NCI-H345 treated with DMSO at 0.1 percent for 48 hours (cell line): ENCODE results near the gene RRBP1.

Experiments
- DNase-seq: peaks from one replicate; lab custom pipeline; 2025; ENCODE audit not compliant: unreplicated experiment; lab: John Stamatoyannopoulos, UW

Gene RRBP1

DNA sequence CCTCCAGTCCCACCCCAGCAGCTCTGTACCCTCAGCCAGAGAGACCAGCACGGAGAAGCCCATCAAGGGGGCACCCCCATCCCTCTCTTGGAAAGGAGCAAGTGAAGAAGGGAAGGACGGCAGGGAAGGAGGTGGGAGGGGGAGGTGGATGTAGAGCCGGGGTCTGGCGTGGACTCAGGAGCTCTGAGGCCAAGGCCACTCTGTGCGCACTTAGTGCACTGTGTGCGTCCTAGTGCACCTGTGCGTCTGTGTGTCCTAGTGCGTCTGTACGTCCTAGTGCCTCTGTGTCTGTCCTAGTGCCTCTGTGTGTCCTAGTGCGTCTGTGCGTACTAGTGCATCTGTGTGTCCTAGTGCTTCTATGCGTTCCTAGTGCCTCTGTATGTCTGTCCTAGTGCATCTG is 58.0 kb downstream of the RRBP1 start:
- DNase-seq = no peak

DNA sequence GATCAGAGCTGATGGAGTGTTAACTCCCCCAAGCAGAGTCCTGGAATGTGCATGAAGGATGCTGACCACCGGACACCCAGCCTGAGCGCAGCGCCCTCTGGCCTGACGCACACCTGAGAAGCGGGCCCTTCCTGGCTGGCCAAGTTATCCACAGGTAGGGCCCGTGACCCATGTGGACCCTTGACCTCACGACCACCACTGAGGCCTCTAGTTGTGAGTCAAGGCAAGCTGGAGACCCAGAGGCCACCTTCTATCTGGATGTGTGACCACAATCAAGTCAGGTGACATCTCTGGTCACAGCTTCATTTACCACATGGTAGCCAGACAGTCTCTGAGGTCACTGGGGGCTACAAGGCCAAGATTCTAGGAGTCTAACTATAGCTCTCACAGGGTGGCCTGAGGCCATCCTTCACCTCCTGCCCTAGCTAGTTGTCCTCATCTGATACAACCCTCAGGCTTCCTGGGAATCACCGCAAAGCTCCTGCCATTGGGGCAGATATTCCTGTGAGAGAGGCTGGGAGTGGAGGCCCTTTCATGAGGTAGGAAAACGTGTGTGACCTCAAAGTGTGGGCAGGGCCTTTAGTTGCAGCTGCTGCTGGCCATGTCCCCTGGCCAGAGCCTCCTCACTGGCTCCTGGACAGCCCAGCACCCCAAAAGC is 59.1 kb downstream of the RRBP1 start:
- DNase-seq = no peak

DNA sequence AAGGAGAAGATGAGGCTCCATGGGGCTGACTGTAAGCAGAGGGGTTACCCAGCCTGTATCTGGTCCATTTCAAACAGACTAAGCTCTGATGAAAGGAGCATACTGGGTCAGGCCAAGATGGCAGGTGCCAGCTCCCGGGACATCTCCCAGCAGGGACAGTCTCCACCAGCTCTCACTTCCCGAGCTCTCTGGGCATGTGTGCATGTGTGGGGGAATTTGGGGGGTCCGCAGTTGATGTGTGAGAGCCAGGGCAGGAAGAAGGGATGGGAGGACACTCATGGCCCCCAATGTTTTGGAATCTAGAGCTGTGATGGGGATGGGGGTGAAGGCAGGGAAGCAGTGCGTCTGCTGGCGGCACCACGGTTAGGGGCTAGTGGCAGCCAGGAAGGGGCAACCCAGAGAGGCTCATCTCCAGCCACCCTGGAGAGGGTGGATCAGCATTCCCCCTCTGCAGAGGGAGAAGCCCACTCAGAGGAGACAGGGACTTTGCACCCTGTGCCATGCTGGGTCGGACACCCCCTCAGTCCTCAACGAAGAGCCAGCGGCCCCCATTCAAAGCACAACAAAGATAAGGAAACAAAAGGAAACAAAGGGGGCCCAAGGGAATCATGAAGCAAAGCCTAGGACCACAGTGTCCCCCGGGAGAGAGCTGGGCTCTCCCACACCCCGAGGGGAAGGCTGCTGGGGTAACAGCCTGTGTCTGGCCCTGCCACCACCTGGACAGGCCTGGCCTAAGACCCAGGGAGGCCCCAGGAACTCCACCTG is 59.8 kb downstream of the RRBP1 start:
- DNase-seq = no peak

DNA sequence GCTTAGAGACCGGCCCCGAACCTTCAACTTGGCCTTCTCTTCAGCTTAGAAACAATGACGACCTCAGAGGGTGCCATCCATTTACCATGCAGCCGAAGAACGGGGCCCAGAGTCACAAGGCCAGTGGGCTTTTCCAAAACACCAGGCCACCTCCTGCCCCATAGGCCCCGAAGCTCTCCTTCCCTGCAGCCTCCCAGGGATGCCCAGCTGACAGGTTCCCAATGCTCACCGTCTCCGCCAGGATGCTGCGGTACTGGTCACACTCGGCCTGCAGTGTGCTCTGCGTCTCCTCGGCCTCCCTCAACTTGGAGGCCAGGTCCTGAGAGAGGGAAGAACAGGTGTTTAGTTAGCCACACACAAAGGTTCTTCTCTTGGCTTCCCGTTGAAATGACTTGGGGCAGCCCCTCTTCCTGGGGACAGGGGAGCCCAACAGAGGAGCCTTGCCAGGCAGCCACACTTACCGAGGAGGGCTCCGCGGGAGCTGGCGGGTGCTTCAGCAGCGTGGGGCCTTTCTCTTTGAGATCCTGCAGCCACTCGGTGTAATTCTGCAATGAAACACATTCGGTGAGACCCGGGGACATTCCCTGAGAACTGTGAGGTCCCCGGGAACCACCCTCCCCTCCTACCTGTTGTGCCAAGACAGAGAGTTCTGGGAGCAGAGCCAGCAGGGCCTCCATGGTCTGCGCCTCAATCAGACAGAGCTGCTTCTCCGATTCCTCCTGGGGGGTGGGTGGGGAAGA is 60.6 kb downstream of the RRBP1 start:
- DNase-seq = no peak

DNA sequence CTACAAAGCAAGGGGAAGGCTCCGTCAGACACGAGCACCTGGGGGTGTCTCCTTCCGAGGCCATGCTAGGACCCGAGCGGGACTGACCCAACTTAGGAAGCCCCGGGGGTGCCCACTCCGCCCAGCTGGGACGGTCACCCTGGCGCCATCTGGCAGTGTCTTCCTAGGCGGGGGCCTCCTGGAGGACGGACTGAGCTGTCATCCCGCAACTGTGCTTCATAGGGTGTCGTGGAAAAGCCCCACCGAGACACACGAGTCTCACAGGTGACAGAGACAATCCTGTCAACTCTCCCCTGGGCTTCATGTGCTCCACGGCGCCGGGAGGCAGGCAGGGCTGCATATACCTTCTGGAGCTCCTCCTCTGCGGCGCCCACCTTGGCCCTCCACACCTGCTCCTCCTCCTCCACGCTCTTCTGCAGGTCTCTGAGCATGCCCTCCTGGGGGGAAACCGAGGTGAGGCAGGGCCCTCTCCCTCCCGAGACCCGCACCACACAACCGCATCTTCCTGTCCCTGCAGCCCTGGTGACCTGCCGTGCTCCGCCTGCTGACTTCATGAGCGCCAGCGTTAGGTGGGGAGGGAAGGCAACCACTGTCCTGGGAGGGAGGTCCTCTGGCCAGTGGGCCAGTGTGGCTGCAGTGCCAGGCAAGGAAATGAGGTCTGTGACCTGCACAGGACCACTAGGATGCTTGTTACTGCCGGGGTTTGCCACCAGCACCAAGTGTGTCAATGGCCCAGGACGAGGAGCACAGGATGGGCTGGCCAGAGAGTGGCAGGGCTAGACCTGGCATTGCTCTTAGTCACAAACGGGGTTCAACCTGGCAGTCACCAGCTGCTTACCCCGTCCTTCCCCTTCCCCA is 61.4 kb downstream of the RRBP1 start:
- DNase-seq = no peak

DNA sequence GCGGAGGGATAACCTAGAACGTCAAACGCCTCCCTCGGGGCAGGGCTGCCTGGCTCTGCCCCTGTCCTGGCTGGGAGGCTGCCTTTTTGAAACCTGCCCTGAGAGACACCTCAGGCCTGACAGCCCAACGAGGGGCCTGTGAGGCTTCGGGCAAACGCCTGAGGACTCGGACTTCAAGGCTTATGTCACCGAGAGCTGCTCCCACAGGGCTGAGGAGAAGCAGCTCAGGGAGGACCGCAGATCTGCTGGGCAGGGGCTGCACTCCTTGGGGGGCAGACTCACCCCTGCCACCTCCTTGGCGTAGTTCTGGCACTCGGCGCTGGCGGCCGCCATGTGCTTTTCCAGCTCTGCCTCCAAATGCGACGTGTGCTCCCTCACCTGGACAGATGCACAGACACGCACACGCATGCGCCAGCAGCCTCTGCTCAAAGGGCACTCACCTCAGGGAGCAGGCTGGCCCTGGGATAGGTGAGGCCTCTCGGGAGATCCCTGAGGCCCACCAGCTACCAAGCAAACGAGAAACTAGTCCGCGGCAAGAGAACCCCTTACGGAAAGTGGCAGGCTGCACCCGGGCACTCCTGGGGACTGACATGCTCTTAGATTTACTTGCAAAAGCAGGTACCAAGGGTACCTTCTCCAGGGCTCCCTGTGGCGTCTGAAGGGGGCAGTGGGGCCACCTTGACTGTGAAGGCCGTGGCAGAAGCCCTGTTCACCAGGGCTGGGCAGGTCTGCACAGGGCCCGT is 62.5 kb downstream of the RRBP1 start:
- DNase-seq = no peak

DNA sequence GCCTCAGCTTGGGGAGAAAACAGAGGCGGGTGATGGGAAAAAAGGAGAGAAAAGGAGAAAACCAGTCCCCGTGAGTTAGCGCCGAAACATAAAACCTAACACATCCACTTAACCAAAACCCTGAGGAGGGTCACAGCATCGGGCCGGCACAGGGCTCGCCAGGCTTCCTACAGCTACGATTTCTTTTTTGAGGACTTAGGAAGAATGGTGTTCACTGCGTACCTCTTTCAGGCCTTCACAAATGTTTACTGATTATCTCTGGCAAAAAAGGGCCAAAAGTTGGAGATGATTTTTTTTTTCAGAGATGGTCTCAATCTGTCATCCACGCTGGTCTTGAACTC is 63.4 kb downstream of the RRBP1 start:
- no peak for DNase-seq

DNA sequence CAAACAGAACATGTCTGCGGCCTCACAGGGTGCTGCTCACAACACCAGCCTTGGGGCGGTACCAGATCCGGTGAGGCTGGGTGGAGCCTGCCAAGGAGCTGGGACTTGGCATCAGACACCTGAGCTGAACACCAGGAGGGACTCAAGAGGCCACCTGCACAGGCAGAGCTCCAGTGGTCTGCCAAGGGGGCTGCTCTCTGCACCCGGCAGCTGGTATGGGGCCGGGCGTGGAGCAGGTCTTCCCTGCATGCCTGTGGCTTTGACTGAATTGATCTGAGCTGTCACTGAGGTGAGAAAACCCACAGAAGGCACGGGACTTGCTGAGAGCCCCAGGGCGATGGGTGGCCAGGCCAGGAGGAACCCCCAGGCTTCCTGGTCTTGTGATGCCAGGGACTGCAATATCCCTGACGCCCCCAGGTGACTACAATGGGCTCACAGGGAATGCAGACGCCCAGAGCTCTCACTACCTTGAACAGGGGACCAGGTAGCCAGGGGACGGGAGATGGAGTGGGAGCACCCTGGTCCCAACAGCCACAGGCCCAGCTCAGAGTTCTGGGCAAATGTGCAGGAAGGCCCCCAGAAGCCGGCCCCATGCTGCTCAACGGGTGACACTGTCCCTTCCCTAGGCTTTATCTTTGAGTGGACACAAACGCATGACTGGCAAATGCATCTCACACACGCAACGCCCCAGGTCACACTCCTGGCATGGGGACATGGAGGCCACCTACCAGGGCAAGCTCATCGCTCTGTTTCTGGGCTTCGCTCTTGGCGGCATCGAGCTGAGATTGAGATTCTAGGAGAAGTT is 64.0 kb downstream of the RRBP1 start:
- no peak for DNase-seq

DNA sequence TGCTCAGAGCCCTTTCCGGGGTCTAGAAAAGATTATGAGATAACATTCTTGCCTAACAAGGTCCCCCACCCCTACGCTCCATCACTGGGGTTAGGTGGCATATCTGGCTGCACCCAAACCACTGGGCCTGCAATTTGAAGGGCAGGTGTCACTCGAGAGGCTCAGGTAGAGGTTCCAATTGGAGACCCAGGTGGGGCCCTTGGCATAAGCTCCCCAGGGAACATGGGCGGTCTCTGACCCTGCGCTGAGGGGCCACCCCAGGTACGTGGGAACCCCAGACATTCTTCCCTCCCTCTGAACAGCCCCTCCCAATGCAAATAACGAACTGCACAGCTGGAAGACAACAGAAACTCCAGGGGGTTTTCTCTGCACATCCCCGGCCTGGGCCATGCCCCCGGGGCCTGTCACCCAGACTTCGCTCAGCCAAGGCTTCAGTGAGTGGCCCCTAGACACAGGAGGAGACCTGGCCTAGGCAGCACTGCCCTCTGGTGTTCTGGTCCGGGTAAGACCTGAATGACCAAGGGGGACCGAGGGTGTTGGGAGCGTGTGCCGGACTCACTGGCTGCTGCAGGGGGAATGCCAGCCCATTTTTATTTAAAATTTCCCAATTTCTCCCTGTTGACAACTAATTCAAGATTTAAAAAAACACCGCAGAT is 64.7 kb downstream of the RRBP1 start:
- DNase-seq = peak; percentile 15

DNA sequence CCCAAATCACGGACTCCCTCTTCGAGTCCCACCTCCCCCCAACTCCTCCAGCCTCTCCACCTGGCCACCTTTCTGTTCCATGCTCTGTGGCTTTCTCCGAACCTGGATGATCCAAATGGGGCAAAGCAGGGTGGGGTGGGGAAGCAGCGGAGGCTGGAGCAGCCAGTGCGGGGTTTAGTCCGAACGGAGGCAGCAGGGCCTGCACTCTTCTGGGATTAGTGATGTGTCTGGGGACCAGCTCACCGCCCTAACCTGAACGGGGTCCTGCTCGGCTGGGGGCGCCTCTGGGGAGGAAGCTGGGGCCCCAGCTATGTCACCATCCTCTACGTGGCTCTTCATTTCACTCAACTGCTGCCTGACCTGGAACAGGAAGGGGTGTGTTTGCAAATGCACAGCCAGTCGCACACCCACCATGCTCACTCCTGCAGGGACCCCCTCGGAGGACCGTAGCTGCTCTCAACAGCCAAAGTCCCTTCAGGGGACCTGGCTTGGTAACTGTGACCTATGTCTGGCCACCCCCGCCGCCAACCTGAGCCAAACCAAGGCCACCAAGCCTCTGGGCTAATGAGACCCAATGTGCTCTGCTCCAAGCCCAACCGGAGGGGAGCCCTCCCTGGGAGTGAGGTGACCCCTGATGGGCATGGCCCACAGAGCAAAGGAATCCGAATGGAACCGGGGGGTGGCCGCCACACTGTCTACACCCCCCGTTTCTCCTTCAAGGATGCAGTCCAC is 65.4 kb downstream of the RRBP1 start:
- no peak for DNase-seq

DNA sequence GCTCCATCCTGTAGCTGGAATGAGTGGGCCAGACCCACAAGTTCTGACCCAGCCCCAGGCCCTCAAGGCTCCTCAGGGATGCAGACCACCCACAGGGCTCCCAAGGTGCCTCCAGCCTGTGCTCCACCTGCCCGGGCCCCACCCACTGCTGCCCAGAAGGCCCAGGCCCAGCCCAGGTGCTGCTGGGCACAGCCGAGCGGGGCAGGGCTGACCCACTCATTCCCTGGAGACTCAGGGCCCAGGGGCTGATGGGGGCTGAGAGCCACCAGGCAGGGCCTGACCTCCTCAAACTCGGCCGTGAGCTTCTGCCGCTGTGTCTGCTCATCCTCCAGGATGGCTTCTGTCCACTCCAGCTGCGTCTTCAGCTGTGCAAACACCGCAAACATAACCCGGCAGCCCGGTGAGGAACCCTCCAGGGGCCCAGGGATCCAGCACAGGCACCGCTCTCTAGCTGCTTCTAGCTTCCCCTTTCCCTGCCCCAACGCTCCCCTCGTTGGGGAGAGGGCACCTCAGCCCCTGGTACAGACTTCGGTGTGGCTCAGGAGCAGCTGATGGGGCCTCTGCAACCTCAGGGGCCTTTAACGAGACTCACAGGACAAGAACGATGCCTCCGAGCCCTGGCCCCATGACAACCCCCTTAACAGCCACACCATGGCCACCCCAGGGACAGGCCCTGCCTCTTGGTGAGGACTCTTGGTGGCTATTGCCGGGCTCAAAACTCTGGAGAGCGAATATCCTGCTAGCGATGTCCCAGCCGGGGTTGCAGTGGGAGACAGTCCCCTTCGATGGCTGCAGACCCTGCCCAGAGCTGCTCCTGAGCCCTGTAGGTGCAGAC is 66.2 kb downstream of the RRBP1 start:
- no peak for DNase-seq

DNA sequence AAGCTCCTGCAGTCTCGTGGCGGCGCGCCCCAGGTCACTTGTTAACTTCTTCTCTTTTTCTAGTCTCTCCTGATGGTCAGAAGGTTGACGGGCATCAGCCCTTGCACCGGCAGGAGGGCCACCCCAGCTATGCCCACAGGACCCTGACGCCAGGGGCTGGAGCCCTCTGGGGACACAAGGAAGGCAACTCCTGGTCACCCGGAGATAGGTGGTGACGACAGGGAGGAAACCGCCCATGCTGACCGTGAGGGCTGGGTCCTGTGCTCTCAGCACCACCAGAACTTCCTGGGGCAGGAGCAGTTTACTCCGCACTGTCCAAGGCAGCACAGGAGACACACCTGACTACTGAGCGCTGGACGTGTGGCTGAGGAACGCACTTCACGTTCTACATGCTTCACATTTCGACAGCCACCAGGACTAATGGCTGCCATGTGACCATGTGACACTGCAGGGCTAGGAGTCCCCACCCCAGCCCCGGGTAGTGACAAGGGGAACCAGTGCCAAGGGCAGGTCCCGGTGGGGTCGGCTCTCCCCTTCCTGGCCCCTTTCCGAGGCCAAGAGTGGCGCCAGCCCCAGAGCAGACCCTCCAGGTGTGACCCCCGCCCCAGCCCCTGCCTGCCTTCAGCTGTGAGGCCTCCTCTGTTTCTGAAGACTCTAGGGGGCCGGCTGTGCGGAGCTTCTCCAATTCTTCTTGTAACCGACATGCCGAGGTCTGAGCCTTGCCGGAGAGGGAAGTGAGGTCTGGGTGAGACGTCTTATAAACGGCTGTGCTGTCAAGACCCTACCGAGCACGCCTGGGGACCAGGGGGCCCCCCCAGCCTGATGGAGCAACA is 67.0 kb downstream of the RRBP1 start:
- DNase-seq = no peak

DNA sequence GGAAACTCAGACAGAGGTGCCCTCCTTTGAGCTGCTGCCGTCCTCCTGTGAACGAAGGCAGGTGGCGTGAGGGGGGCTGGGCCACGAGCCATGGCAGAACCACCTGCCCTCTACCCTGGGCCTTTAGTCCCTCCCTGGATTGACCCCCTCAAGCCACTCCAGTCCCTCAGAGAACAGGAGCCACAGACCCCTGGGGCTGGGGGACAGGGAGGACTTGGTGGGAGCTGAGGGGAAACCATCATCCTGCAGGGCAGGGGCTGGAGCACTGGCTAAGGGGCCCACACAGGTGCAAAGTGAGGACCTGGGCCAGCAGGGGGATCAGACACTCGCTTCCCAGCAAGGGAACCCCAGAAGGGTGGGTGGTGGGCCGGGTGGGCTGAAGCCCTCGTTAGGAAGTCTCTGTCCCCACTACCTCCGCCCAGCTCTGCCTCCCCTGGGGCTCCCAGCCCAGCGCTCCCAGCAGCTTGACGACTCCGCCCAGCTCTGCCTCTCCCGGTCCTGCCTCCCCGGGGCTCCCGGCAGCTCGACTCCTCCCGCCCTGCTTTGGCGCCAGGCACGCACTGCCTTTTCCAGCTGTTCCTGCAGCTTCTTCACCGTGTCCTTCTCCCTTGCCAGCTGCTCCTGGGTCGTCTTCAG is 67.7 kb downstream of the RRBP1 start:
- peak; percentile 7 for DNase-seq

DNA sequence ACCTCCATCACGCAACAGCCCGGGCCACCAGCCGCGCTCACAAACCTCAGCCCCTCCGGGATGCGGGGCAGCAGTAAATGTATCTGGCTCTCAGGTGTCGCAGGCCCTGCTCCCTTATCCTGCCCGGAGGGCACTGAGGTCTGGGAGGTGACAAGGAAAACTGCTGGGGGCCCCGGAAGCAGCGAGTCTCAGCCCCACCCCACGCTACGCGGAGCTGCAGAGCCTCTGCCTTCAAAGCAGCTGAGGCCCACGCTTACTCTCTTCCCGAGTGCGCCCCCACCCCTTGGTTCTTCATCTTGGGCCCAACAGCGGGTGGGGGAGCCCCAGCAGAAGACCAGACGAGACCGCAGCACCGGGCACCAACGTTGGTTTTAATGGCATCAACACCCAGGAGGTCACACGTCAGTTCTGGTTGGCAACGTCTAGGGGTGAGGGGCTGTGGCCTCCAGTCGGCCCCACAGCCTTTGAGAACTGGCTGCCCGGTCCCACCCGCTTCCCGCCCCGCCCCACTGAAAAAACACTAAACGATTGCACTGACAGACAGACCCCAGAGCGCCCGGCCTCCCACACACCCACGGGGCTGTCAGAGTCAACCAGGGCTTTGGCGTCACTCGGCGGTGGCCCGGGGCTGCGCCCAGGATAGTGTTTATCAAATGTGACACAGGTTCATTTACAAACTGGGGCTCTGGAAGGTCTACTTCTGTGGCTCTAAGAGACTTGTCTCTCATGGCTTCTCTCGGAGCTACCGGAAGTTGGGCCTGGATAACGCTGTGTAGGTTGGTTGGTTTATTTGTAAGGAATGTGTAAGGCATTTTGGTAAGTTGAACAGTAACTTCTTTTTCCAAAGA is 68.5 kb downstream of the RRBP1 start:
- DNase-seq = no peak

DNA sequence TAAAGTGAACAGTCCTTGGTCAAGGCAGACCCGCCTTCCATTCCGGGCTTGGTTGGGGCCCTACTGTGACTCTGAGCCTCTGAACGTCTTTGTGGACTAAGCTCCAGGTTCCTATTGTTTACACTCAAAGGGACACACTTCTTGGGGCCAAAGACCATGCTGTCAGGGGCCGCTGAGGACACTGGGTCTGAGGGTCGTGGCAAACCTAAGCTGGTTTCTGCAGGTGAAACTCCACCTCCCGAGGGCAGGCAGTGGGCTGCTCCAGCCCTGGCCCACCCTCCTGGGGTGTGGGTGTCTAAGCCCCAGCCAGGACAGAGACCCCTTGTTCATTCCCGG is 69.1 kb downstream of the RRBP1 start:
- DNase-seq = no peak
